Fibroblast of skin of right biceps (primary cell): ENCODE measurements around the gene OR56A1.
"Not testable (repeated sequence)": the region's sequence is repeated elsewhere in the genome, so short reads cannot be mapped to it uniquely, and the experiment has no call there.

ENCODE experiments used
- DNase-seq: peaks from one replicate; pipeline ENCODE4 v3.0.0-alpha.2; 2013

OR56A1 gene

GRCh38 chr11:6030708-6031405, at the start of gene OR56A1:
TSS of gene OR56A1 (minus strand) at chr11:6030758. CDS start at chr11:6027692, 3,066 bp downstream.
- no peak for DNase-seq

GRCh38 chr11:6079463-6079862, 48.9 kb upstream of the OR56A1 start:
- no peak for DNase-seq

- DNase-seq = no peak
These were observed 47.2 kb upstream of the OR56A1 start for GRCh38 chr11:6077723-6078122.

DNA sequence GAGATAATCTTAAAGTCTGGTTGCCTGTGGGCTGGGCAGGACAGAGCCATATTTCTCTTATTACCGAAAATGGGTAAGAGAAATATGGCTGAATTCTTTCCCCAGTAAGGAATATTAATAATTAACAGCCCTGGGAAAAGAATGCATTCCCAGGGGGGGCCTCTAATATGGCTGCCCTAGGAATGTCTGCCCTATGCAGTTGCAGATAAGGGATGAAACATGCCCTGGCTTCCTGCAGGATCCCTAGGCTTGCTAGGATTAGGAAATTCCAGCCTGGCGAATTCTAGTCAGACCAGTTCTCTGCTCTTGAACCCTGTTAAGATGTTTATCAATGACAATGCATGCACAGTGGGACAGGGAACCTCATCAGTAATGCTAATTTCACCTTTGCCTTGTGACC, 45.9 kb upstream of the OR56A1 start:
- DNase-seq = not testable (repeated sequence)

DNA sequence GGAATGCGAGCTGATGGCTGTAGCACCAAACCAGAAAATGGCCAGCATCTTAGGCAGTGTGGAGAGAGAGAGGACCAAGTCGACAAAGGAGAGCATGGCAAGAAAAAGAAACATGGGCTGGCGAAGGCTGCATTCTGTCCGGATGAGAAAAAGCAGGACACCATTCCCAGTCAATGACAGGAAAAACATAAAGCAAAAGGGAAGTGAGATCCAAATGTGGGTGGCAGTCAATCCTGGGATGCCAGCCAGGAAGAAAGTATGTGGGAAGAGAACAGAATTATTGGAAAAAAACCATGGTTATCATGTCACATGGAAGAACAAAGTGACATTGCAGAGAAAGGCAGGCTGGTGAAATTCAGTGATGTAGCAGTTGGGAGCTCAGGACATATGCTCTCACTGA, 36.9 kb upstream of the OR56A1 start:
- DNase-seq = no peak

GRCh38 chr11:6062691-6063358, 32.3 kb upstream of the OR56A1 start:
- DNase-seq = no peak

DNA sequence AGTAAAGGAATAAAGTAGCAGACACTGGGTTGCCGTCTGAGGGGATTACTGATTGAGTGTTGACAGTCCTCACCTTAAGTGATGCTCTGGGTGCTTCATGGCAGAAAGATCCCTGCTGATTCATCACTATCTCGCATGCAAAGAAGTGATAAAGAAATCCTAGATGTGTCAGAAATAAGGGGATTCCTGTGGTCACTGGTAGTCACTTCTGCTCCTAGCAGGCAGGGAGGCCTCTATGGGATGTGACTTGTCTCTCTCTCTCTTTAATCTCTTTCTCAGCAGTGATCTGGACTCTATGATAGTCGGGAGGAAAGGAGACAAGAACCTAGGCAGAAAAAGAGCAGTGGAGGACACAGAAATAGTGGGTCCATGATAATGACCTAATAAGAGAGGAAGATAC, 30.9 kb upstream of the OR56A1 start:
- DNase-seq = no peak

DNA sequence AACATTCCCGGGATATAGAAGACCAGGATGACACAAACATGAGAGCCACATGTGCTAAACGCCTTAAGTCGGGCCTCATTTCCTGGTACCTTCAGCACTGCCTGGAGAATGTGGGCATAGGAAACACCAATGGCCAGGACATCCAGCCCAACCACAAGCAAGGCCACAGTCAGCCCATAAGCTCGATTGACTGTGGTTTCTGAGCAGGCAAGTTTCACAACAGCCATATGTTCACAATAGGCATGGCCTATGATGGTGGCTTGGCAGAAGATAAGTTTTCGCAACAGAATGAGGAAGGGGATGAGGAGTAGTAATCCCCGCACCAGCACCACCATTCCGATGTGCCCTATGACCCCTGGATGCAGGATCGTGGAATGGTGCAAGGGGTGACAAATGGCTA, 26.9 kb upstream of the OR56A1 start:
- no peak for DNase-seq

- DNase-seq = no peak
These were observed 25.0 kb upstream of the OR56A1 start for GRCh38 chr11:6055569-6055968.

DNA sequence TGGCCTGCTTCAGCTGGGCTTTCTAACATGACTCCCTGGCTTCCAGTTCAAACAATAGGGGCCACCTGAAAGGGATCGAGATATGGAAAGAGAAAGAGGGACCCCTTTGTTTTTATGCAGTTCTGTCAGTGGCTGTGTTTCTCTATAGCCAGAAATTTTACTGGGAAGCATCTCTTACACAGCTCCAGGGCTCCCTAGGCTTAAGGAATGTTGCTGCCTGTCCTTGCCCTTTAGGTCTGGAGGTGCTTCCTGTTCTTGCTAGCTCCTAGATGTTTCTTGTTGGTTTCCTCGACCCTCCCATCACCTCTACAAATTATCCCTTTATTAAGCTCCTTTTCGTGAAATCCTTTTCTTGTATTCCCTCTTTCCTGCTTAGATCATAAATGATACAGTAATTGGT, 21.8 kb upstream of the OR56A1 start:
- DNase-seq = no peak

DNA sequence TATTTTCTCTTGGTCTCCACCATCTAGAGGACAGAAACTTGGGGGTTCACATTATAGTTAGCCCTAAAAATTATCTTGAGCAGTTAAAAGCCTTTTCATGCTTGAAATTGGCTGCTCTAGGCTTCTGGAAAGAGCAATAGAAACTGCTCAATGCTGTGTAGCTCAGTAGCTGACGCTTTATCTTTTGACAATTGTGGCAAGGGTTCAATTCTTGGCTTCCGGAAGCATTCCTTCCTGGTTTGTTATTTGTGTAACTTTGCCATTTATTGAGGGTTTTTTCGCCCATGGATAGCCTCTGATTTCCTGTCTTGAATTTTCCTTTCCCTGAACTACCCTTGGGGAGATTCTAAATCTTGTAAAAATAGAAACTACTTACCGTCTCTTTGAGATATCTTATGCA, 10.3 kb upstream of the OR56A1 start:
- no peak for DNase-seq

DNA sequence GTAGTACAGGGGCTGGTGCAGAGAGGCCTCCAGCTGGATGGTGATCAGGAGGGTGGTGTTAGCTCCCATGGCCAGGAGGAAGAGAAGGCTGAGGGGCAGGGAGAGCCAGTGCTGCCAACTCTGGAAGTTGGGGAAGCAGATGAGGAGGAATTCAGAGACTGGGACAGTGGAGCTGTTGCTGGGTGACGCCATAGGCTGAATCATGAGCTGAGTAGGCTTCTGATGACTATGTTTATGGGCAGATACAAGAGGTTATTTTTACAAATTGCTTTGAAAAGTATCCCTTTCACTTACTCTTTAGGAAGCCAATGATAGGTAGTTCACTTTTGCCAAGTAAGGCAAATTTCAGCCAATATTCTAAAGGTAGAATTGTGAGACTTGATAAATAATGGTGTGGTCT, 3.1 kb downstream of the OR56A1 start:
- no peak for DNase-seq

DNA sequence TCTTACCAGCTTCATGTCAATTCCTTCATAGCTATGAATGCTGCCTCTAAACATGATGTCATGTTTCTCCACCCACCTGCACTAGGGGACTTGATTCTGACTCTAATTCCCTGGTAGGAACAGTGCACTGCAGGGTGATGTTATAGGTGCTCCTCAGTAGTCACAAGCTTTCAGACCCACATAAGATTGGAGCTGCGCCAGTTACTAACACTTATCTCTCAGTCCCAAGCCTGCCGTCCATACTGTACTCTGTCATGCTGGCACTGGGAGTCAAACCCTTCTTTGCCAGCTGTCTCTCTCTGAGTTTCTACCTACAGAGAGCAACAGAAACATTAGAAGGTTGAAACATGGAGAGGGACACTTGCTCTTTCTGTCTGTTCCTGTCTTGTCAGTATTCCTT, 5.5 kb downstream of the OR56A1 start:
- DNase-seq = no peak

GRCh38 chr11:6022956-6023355, 7.6 kb downstream of the OR56A1 start:
- DNase-seq = no peak

DNA sequence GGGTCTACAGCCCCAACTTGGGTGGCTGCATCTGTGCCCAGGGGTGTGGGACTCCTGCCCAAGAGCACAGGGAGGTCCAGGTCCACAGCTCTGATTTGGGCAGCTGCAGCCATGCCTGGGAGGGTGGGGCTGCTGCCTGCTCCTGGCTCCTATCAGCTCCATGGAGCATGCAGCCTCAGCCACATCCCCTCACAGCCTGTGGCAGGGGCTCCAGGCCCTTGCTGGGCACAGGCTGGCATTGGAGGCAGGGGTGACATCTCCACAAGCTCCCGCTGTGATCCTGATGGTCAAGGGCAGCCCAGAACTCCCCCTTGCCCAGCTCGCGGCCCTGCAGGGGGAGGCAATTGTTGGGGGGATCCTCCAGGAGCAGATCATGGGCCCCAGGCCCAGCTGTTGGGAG, 17.5 kb downstream of the OR56A1 start:
- DNase-seq = no peak

DNA sequence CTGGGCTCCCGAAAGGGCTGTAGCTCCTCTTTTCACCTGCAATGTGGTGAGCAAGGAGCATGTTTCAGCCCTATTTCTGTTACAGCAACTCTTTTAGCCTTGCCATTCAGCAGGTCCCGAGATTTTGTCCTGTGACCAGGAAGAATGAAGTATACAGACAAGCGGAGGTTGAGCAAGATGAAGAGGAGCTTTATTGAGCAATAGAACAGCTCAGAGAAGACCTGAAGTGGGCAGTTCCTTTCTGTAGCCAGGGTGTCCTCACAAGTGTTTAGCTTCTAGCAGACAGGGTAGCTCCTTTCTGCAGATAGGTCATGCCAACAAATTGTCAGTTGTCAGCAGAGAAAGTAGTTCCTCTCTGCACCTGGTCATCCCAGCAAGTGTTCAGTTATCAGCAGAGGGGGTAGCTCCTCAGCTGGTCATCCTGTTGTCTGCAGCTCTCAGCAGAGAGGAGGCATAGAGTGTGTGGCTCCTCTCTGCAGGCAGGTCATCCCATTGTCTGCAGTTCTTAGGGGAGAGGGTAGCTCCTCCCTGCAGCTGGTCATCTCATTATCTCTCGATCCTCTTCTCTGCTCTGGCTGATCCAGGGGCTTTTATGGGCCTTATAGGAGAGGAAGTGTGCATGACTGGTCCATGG, 18.4 kb downstream of the OR56A1 start:
- no peak for DNase-seq

DNA sequence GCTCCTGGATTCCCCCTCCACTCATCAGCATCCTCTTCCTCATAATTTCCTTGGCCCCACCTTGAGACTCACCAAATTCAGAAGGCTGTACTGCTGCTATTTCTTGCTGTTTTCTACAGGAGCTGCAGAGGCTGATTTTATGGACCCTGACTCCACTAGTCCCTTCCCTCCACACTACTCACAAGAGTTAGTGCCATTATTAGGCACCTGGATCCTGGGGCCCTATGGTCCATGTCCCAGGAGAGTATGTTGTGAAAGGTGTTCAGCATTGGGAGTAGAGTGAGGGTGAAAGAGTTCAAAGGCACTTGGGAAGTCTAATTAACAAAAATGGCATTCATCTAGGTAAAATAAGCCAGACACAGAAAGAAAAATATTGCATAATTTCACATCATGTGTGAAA, 23.7 kb downstream of the OR56A1 start, which contains the start of gene OR56A4:
OR56A4 (minus strand) TSS at position 101 of the 400 bp plus-strand sequence. CDS start 3,954 bp downstream, outside the sequence.
- DNase-seq = no peak

DNA sequence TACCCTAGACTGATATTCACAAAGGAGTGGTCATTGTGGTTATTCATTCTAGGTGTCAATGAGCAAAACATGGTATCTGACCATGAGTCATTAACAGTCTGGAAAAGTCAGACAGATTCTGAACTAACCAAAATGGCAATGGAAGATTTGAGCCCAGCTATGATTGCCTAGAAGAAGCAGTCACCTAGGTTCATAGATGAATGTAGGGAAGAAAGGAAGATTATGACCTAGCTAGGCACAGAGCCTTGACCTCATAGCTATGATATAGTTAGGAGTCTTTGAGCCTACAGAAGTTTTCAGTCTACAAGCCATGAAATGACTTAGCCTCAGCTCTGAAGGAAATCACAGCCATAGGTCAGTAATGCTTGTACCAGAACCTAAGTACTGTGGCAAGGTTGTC, 24.2 kb downstream of the OR56A1 start:
- no peak for DNase-seq

- no peak for DNase-seq
These were observed 28.3 kb downstream of the OR56A1 start for GRCh38 chr11:6002202-6002699.

GRCh38 chr11:5994791-5995190, 35.8 kb downstream of the OR56A1 start:
- DNase-seq = no peak

DNA sequence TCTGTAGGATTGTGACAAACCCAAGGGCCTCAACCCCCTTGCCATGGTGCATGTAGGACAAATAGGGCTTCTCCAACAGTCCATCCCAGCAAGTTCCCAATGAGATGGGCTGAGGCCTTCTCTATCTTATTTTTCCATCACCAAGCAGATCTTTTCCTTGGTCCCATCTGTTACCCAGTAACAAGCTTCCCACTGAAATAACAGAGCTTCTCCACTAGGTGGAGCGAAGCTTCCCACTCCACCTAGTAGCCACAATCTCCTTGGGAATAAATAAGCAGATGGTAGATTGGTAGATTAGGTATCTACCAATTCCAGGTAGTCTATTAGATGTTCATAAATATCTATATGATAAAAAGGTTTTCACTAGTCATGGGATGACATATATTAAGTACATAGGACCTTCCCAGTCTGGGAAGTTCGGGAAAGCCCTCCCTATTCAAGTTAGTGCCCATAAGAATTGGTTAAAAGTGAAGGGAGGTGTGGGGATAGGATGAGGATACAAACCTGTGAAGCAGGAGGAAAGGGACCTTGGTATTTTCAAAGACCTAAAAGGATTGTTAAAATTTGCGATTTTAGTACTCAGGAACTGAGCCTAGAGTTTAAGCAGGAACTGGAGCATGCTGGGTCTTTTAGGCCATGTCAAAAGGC, 37.8 kb downstream of the OR56A1 start:
- no peak for DNase-seq

GRCh38 chr11:5992150-5992549, 38.4 kb downstream of the OR56A1 start:
- no peak for DNase-seq

DNA sequence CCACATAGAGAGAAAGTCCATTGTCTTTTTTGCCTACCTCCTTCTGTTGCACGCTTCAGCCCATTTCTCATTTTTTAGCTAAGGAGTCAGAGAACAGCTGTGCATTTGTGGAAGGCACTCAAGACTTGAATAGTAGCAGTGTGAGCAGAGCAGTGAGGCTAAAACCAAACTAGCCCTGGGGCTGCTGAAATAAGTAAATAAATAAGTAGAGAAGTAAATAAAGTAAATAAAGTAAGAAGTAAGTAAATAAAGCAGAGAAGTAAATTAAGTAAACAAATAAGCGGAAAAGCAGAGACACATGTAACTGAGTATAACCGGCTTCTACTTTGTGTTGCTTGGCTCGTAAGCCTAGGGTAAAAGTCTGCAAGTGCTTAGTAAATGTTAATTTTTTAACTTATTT, 41.4 kb downstream of the OR56A1 start:
- no peak for DNase-seq

DNA sequence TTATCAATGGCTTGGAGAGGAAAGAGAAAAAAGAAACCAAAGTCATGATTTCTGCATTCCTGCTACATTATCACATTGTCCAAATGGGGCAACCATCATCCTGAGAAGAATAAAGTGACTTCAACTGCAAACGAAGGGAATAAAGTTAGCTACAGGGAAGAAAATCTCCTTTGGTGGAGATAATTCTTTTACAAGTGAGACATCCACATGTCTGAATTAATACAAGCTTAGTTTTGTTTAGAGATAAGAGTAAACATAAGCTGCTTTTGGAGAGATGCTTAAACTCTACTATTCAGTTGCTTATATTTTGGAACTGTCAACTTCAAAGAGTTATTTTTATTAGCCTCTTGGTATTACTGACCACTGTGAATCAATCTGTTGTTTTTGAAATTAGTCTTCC, 43.7 kb downstream of the OR56A1 start, which contains the start of gene OR52L1:
OR52L1 (minus strand) TSS at position 101 of the 400 bp plus-strand sequence; CDS start at position 46, 55 bp downstream.
- DNase-seq = no peak
